ENCODE measurements around the gene MRPL48.

MRPL48 gene

DNA sequence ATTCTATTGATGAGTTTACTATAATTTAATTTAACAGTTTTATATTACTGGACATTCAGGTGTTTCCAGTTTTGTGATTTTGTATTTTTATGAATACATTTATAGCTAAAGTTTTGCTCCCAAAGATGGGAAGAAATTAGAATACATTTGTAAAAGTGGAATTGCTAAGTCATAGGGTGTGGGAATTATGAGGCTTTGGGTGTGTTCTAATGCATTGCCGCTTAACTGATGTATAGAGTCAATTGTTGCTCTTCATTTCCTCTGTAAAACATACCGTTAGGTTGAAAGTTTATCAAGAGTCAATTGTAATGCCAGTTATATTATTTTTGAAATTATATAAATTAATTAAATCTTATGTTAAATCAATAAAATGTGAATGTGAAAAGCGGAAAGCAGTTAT lies 105.4 kb downstream of the MRPL48 start:
- no peak for DNase-seq (ENCODE audit: low spot score)

- DNase-seq (ENCODE audit: low spot score) = no peak
Observed at GRCh38 chr11:73894725-73895335, 107.2 kb downstream of the MRPL48 start.

GRCh38 chr11:73902303-73902702 lies 114.6 kb downstream of the MRPL48 start:
- no peak for DNase-seq (ENCODE audit: low spot score)

GRCh38 chr11:73907191-73907590 lies 119.5 kb downstream of the MRPL48 start:
- DNase-seq (ENCODE audit: low spot score) = no peak

DNA sequence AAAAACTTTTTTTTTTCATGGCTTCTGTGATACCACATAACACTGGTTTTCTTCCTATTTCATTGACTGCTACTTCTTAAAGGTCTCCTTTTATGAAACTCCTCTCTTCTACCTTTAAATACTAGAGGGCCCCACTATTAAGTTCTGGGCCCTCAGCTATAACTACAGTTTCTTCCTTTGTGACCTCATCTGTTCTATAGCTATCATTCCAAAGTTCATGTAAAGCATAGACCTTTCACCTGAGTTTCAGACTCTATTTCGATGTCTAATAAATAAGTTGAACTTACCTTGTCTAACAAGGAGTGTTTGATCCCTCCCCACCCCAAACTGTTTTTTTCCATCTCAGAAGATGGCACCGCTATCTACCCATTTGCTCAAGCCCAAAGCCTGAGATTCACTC lies 124.4 kb downstream of the MRPL48 start:
- DNase-seq (ENCODE audit: low spot score) = no peak

DNA sequence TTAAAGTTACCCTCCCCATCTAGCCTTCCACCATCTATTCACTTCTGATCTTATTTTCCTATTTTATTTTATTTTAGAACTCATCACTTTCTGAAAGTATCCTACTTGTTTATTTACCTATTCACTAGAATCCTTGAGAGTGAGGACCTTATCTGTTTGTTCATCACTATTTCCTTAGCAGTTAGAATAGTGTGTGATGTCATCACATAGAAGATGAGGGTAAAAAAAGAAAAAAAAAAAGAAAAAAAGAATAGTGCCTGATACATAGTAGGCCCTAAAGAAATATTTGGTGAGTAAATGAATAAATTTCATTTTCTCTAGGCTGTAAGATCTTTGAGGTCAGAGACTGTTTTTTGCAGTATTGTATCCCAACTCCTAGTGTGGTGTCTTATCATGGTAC lies 125.8 kb downstream of the MRPL48 start:
- DNase-seq (ENCODE audit: low spot score) = no peak

DNA sequence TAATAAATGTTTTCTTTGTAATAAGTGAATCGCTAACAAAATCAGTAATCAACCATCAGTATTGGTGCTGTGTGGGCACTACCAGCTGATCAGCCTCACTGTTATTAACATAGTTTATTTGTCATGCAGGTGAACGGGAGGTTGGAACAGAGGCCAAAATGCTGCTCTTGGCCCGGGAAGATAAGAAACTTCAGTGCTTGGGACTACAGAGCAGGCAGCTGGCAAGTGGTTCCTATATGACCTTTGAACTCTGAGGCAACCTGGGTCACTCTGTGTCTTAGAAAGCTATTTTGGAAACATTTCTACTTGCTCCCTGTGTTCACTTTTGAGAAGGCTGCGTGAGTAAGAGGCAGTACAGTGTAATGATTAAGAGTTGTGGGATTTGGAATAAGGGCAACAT lies 126.6 kb downstream of the MRPL48 start:
- DNase-seq (ENCODE audit: low spot score) = no peak

Data from germinal center (tissue), 1 donor.